Fibroblast of lung (primary cell): ENCODE measurements around the gene MEF2D.

ENCODE experiments used
- CTCF ChIP-seq, 2 donors: IDR thresholded peaks in 1 of 2; conservative IDR thresholded peaks in 1 of 2; 1 replicate in 1 of 2; 2 replicates in 1 of 2; pipeline ENCODE4 v1.5.1; 2011 to 2012; ENCODE audit warnings: low read length in 2 of 2, control low read depth in 1 of 2, inconsistent platforms in 1 of 2, low read depth in 1 of 2, mild to moderate bottlenecking in 1 of 2
- EZH2 ChIP-seq: IDR thresholded peaks from 2 replicates; pipeline ENCODE4 v1.5.1; 2012; ENCODE audit warnings: low read length, control low read depth, mild to moderate bottlenecking; ENCODE audit errors: missing control alignments

- TF ChIP-seq CTCF (conservative IDR thresholded peaks at IDR 0.05 in 1 of 2, IDR thresholded peaks at IDR 0.05 in 1 of 2; ENCODE audit: low read depth in 1 of 2, low read length in 2 of 2), result no peak
- no peak for TF ChIP-seq EZH2
These were observed 35.6 kb downstream of the MEF2D start for GRCh38 chr1:156464825-156465452.
